Lung microvascular endothelial cell (primary cell): ENCODE measurements around the gene MYCBP2. TPM values are rescaled to one million over a fixed set of nuclear protein-coding genes. Genes with fewer than 3 reads are reported as not detected.
"Not testable (repeated sequence)": the region's sequence is repeated elsewhere in the genome, so short reads cannot be mapped to it uniquely, and the experiment has no call there.

Experiments
- DNase-seq, 2 donors: peaks; one replicate each; pipeline versions ENCODE4 v3.0.0 to v3.0.0-alpha.2; 2010; ENCODE audit warnings: low read depth in 2 of 2
- total RNA-seq: library from RNA; depleted of rRNA; stranded (reverse); fragments of >200 nt; gene quantifications from 2 replicates; pipeline ENCODE4 v1.2.1, GENCODE V29; 2014

MYCBP2 gene
- total RNA-seq, 1 donor from 2014 or later: 120 TPM

DNA sequence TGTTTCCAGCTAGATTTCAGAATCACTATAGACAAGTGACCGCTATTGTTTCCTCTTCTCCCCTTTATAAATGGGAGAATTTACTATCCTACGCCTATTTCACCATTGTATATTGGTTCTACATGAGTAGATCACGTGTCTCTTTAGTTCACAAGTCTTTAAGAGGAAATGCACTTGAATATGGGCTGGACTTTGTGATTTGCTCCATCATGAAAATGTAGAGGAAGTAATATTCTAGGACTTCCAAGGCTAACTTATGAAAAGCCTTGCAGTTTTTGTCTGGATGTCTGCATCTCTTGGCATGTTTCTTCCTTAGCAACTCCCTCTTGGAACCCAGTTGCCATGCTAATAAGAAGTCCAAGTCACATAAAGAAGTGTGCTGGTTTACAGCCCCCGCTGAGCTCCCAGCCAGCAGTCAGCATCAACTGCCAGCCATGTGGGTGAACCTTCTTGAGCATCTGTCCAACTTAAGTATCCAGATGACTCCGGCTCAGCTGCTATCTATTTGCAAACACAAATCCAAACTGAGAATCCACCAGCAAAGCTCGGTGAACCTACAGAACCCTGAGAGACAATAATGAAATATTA lies 295.1 kb downstream of the MYCBP2 start:
- no peak for DNase-seq

DNA sequence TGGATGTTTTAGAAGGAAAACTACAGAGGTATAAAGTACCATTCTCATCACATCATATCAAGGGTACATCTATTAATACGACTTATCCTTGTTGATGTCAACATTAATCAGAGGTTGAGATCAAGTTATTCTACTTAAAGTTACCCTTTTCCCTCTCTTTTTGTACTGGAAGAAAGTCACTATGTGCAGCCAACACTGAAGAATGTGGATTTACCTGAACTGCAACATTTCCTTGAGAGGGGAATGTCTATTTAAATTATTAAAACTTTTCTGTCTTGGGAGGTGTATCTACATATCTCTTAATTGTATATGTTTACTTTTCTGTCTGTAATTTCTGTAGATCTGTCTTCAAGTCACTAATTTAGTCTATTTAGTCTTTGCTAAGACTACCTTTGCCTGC lies 297.5 kb downstream of the MYCBP2 start:
- no peak for DNase-seq

DNA sequence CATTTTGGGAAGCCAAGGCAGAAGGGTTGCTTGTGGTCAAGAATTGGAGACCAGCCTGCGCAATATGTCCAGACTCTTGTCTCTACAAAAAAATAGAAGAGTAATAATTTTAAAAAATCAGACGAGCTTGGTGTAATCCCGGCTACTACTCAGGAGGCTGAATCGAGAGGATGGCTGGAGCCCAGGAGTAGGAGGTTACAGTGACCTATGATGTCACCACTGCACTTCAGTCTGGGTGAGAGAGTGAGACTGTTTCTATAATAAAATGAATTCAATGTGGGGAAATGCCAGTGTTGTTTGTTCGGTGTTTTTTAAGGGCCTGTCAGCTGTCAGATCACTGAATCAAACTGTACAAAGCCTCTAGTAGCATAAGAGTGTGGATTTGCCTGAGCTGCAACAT lies 298.7 kb downstream of the MYCBP2 start:
- DNase-seq: peak; percentile 20 to 36

DNA sequence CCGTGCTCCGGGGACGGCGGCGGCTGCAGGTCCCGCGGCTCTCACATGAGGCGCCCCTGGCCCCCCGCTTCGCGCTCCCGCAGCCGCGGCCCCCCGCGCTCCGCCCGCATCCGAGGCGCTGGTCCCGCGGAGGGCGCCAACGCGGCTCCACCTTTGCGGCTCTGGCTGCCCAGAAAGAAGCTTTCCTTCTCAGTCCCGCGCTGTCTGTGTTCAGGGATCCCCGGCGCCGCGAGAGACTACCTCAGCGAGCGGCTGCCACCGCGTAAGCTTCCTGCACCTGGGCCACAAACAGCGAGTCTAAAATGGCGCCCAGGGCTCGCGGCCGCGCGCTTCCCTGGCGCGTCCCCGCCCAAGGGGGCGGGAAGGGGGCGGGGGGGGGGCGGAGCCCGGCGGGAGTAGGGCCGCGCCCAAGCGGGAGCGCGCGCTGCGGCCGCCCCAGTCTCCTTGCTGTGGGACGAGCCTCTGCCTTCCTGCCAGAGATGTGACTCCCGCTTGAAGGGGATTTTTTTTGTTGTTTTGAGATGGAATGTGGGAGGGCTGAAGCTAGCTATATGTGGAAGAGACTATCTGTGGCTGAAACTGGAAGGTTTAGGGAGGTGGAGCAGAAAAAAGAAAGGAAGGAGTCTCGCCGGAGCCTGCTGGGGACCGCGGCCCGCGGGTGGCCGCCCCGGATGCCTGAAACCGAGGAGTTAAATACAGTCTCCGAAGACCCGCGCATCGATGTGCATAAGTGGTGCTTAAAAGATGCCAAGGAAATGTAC lies 299.9 kb downstream of the MYCBP2 start, which contains the start of gene FBXL3:
Gene FBXL3 (minus strand): TSS at position 299 of the 761 bp plus-strand sequence. CDS start 5,299 bp downstream, outside the sequence.
- peak; percentile 88 for DNase-seq

DNA sequence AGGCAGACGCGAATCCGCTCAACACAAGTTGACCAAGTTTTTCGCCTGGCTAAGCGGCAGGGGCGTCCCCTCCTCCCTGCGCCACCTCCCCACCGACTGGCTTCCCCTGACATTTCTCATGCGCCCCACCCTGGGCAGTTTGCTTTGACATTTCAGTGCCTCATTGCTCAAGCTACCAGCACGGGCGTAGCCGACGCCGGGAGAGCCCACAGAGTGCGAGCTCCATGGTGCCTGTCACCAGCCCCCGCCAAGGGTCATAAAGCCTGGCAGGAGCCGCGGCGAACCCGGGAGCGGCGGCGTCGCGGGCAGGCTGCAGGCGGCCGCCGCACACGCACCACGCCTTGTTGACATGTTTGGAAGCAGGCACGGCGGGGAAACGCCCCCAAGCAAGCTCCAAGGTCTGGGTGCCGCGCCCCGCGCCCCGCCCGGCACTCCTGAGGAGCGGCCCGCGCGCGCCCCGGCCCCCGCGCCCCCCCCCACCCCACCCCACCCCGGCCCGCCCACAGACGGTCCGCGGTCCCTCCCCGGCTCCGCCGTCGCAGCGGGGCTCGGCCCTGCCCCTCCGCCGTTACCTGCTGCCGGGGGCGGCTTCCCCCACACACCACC lies 300.5 kb downstream of the MYCBP2 start:
- peak; percentile 66 to 69 for DNase-seq

DNA sequence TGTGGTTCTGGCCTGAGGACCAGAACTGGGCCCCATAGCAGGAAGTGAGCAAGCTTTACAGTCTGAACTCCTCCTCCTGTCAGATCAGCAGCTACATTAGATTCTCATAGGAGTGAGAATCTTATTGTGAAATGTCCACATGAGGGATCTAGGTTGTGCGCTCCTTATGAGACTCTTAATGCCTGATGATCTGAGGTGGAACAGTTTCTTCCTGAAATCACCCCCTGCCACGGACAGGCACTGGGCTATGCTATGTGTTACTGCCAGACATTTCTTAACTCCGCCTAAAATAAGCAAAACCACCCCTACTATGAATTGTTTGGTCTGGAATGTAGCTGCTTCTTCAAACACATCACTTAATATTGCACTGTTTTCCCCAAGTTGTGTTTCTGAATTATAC lies 304.6 kb downstream of the MYCBP2 start:
- DNase-seq: peak in 1 of 2 donors; percentile 38

DNA sequence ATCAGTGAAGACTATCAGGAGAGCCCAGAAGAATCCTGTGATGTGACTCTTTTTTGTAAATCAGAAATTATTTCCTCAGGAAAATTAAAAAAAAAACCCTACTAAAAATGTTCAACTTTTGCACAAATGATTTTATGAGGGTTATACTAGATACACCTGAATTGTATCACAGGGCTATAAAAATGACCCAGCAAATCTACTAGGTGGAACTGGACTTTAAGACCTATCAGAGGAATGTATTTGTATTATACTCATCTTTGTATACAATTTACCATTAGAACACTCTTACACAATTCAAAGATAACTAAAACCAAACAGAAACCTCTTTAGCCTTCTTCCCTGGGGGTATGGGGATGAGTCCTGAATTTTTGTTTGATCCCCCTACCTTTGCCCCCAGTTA lies 307.1 kb downstream of the MYCBP2 start:
- no peak for DNase-seq

DNA sequence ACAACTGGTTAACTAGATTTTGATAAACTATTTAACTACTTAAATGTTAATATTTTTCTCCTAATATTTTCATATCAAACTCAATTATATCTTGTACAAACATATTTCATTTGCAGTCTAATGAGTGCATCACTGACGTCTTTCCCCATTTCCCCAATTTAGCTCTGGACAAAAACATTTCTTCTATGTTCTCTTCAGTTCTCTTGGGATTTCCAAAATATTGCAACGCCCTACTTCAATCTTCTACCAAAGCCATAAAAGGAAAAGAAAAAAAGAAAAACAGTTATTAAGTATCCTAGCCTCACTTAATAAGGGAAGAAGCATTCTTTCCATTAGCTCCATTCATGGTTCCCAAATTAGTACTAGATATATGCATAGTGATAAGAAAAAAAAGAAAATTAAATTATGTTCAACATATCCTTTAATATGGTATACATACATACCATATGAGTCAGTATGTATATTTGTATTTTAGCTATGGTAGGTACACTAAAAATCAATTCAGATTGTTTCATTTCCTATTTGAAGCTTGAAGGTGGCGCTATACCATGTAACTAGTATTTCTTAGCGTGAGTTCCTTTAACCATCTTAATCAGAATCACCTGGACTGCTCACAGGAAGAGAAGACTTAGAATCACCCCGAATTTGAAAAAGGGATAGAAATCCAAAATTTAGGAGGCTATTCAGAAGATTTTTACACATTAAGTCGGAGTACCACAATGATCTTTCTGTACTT lies 309.8 kb downstream of the MYCBP2 start:
- no peak for DNase-seq

DNA sequence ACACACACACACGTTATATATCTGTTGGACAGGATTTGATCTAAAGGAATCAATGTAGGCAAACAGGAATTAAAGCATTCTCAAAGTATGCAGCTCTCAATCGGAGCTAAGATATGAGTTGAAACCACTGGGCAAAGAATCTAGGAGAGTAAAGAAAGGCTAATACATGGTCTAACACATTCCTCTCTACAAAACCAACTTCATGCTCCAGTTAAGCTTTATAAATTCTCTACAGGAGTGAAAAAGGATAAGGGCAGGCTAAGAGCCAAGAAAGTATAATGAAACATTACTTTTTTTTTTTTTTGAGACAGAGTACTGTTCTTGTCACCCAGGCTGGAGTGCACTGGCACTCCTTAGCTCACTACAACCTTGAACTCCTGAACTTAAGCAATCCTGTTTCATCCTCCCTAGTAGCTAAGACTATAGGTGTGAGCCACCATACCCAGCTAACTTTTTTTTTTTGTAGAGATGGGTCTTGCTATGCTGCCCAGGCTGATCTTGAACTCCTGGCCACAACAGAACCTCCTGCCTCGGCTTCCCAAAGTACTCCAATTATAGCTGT lies 310.6 kb downstream of the MYCBP2 start:
- no peak for DNase-seq

DNA sequence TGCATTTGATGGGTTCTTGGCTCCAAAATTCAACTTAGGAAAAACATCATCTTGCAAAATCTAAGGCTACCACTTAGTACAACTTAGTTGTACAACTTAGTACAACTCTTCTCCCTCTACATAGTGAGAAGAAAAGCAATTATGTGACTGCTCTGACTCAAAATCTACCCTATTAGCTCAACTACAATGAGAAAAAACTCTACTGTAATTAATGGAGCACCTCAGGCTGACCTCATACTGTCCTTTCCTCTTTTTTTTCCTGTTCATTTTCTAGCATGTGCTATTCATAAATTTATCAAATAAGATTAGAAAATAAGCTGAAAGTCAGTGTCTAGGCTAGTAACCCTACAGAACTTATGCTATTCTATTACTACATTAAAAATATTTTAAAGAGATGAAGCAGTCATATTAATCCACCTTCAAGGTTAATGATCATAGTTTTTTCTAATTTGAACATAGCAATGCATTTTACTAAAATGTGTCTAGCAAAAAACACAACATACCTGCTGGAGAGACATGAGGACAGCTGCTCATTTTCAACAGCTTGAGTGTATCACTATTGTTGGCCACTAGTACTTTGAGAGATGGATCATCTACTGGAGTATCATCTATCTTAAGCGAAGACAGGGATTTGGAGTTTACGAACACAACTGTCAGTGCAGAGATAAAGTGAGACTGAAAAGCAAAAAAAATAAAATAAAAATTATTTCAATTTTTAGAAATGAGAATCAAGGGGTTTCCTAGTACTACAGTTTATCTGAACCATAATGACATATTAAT lies 311.8 kb downstream of the MYCBP2 start:
- no peak for DNase-seq

DNA sequence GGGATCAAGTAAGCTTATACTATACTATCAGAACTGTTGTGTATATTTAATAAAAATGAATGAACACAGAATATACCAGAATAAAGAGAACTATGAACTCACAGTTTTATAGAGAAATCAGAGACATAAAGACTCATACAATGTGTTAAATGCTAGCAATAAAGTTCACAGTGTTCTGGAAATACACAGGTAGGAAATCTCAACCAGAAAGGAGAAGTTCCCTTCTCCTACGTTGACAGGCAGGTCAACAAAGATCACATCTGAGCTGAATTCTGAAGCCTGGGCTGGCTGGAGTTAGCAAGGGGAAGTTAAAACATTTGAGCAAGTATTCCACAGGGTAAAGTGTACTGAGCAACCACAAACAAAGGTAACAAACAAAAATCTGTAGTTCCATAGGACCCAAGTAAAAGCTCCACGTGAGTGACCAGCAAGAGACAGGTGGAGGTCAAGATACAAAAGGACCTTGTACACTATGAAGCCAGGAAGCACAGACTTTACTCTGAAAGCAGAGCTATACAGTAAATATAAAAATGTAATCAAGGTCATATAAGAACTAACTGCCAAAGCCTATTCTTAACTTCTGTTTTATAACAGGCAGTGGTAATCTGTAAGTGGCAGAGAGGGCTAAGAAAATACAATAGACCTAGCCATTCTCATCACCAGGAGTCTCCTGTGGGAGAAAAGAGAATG lies 312.9 kb downstream of the MYCBP2 start:
- DNase-seq: no peak

DNA sequence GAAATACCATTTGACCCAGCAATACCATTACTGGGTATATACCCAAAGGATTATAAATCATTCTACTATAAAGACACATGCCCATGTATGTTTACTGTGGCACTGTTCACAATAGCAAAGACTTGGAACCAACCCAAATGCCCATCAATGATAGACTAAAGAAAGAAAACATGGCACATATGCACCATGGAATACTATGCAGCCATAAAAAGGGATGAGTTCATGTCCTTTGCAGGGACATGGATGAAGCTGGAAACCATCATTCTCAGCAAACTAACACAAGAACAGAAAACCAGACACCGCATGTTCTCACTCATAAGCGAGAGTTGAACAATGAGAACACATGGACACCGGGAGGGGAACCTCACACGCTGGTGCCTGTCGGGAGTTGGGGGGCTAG lies 317.2 kb downstream of the MYCBP2 start:
- DNase-seq: not testable (repeated sequence)

DNA sequence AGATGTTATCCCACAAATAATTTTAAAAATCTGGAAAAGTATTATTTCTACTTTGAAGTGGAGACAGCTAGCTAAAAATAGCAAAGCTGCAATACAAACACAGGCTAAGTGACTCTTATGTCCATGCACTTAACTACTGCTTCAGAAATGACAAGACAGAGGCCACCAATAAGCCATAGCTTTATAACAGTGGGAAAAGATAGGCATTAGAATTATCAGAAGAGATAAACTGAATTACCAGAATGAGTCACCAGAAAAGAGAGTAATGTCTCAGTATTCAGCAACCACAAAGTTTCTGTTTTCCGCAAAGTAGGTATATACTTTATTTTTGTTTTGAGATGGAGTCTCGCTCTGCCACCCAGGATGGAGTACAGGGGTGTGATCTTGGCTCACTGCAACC lies 317.9 kb downstream of the MYCBP2 start:
- DNase-seq: no peak

DNA sequence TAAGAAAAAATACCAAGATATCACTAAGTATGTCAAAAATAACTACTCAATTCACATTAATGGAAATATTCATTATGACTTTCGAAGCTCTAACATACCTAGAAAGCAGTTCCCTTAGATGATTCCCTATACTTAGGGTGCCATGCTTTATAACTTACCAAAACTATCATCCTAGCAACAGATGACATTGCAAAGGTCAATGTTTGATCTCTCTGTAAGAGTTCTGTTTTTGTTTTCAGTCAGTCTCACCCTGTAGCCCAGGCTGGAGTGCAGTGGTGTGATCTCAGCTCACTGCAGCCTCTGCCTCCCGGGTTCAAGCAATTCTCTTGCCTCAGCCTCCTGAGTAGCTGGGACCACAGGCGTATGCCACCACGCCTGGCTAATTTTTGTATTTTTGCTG lies 318.6 kb downstream of the MYCBP2 start:
- not testable (repeated sequence) for DNase-seq

DNA sequence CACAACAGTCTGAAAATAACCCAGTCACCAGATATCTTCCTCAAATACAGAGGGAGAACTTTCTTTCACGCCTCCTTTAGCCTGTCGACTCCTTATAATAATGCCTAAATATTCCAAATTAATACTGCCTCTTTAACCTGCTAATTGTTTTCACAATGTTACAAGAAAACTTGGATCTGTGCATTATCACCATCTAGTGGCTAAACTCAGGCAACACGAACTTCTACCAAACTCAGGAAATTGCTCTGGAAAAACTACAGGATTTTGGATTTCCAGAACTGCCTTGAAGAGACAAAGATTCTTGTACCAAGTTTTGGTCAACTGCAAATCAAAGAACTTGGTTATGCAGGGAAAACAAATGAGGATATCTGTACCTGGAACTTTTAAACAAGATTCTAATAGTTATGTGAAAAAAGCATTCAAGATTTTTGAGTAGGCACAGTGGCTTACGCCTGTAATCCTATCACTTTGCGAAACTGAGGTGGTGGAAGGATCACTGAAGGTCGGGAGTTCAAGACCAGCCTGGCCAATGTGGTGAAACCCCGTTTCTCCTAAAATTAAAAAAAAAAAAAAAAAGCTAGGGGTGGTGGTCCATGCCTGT lies 324.2 kb downstream of the MYCBP2 start:
- peak; percentile 57 to 65 for DNase-seq

DNA sequence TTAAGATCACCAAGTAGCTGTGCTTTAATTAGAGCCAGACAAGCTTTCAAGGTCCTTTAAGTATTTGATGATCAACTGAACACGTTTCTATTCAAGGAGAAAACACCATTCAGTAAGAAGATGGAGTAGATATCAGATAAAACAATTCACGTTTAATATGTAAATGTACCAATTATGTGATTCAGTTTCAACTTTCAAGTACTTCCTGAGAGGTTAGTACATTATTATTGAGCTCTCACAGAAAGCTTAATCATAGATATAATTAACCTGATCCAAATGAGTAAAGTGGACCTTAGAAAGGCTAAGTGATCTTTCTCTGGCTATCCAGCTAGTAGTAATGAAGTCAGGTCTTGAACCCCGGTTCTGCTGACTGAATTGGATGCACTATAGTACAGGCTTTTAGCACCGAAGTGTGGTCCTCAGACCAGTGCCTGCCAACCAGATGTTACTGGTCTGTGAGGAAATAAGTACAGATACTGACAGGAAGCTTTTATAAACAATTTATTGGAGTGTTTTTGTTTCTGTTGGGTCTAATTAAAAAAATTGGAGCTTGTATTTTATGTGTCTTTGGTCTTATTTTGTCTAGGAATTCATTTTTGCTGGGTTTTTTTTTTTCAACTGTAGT lies 324.8 kb downstream of the MYCBP2 start:
- DNase-seq: no peak

DNA sequence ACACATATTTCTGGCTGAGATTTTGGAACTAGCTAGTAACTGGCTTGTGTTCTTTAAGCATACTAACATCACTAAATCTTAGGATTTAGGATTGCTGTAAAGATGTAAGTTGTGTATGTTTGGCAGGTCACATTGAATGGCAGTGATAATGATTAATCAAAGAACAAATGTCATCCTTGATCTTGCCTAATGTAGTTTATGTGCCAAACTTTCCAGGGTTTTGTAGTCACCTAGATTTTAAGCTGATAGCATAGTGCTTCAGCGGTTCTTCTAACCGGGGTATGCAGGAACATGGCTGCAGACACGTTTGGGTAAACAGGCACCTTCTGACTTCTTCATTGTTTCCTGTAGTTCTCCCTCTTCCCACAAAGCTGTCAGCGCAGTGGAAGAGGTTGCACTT lies 325.4 kb downstream of the MYCBP2 start:
- no peak for DNase-seq

DNA sequence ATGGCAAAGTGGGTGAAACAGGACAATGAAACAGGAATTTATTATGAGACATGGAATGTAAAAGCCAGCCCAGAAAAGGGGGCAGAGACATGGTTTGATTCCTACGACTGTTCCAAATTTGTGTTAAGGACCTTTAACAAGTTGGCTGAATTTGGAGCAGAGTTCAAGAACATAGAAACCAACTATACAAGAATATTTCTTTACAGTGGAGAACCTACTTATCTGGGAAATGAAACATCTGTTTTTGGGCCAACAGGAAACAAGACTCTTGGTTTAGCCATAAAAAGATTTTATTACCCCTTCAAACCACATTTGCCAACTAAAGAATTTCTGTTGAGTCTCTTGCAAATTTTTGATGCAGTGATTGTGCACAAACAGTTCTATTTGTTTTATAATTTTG lies 326.4 kb downstream of the MYCBP2 start:
- no peak for DNase-seq
